Esophagus squamous epithelium (tissue), 4 donors: ENCODE data around the gene B4GALT5.

Experiments
- POLR2A ChIP-seq, 4 donors: fragments of 450-650 bp; IDR thresholded peaks; one replicate each; pipeline ENCODE4 v1.6.1; 2017; ENCODE audit warnings: antibody characterized with exemption in 4 of 4, mild to moderate bottlenecking in 4 of 4, moderate library complexity in 3 of 4
- TF ChIP-seq, protein P1 (sequence below), 6 experiments: fragments of 450-650 bp in 4 of 6; fragments of 200-600 bp in 2 of 6; sonication (generic) in 2 of 6; IDR thresholded peaks; one replicate each; pipeline ENCODE4 v1.5.1; 2016 to 2019; ENCODE audit warnings: antibody characterized with exemption in 6 of 6, mild to moderate bottlenecking in 4 of 6, moderate library complexity in 4 of 6

DNA sequence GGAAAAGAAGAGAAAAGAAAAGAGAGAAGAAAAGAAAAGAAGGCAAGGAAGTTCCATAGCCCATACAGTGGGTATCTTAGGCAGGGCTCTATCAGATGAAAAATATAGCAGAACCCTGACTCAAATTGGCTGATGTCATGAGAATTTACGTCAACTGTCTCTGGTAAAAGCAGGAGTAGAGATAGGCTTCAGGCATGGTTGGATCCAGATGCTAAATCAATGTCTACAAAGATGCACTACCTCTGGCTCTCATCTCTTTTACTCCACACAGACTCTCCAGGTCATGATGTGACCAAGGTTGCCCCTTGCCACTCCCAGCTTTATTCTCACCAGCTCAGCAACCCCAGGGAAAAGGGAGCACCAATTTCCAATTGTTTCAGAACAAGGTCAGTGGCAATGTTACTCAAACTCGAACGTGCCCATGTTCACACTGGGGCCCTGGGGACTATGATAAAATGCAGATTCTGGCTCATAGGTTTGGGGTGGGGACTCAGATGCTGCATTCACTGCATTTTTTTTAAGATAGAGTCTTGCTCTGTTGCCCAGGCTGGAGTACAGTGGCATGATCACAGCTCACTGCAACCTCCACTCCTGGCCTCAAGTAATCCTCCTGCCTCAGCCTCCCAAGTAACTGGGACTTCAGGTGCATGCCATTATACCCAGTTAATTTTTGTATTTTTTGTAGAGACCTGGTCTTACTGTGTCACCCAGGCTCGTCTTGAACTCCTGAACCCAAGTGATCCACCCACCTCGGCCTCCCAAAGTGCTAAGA, 112.3 kb downstream of the B4GALT5 start:
- TF ChIP-seq, protein P1, sequence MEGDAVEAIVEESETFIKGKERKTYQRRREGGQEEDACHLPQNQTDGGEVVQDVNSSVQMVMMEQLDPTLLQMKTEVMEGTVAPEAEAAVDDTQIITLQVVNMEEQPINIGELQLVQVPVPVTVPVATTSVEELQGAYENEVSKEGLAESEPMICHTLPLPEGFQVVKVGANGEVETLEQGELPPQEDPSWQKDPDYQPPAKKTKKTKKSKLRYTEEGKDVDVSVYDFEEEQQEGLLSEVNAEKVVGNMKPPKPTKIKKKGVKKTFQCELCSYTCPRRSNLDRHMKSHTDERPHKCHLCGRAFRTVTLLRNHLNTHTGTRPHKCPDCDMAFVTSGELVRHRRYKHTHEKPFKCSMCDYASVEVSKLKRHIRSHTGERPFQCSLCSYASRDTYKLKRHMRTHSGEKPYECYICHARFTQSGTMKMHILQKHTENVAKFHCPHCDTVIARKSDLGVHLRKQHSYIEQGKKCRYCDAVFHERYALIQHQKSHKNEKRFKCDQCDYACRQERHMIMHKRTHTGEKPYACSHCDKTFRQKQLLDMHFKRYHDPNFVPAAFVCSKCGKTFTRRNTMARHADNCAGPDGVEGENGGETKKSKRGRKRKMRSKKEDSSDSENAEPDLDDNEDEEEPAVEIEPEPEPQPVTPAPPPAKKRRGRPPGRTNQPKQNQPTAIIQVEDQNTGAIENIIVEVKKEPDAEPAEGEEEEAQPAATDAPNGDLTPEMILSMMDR (IDR thresholded peaks at IDR 0.05): no peak
- TF ChIP-seq POLR2A (IDR thresholded peaks at IDR 0.05): no peak
